GM19328 (cell line): ENCODE measurements around the gene CDK5RAP1.
"Not testable (repeated sequence)": the region's sequence is repeated elsewhere in the genome, so short reads cannot be mapped to it uniquely, and the experiment has no call there.

Source experiments
- ATAC-seq: cut with Tn5 transposase; IDR thresholded peaks from one replicate; pipeline ENCODE4 v1.9.1; 2021; ENCODE audit warnings: mild to moderate bottlenecking, moderate library complexity; ENCODE audit not compliant: unreplicated experiment

The CDK5RAP1 gene

DNA sequence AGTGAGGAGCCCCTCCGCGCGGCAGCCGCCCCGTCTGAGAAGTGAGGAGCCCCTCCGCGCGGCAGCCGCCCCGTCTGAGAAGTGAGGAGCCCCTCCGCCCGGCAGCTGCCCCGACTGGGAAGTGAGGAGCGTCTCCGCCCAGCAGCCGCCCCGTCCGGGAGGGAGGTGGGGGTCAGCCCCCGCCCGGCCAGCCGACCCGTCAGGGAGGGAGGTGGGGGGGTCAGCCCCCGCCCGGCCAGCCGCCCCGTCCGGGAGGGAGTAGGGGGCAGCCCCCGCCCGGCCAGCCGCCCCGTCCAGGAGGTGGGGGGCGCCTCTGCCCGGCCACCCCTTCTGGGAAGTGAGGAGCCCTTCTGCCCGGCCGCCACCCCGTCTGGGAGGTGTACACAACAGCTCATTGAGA, 12.0 kb downstream of the CDK5RAP1 start:
- not testable (repeated sequence) for ATAC-seq

DNA sequence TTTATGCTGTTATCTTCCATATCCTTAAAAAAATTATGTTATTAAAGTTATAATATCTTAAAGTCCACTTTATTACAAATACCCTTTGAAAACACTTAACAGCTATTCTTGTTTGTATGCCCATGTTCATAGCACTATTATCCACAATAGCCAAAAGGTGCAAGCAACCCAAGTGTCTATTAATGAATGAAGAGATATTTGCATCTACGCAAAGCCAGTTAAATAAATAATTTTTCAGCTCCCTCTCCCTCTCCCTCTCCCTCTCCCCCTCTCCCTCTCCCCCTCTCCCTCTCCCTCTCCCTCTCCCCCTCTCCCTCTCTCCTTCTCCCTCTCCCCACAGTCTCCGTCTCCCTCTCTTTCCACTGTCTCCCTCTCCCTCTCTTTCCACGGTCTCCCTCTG, 13.1 kb downstream of the CDK5RAP1 start:
- no peak for ATAC-seq

DNA sequence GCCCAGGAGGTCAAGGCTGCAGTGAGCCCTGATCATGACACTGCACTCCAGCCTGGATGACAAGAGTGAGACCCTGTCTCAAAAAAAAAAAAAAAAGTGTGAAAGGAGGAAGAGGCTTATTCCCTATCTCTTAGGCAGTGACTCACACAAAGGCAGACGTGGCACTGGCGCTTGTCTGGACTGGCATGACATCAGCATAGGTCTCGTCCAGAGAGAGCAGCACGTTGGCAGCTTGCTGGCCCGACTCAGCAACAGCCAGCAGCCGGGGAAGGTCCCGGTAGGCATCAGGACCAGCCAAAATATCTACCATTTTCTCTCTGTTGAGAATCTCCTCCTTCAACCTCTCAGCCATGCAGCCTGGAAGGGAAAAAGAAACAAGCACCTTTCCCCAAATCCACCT, 14.1 kb downstream of the CDK5RAP1 start:
- no peak for ATAC-seq

DNA sequence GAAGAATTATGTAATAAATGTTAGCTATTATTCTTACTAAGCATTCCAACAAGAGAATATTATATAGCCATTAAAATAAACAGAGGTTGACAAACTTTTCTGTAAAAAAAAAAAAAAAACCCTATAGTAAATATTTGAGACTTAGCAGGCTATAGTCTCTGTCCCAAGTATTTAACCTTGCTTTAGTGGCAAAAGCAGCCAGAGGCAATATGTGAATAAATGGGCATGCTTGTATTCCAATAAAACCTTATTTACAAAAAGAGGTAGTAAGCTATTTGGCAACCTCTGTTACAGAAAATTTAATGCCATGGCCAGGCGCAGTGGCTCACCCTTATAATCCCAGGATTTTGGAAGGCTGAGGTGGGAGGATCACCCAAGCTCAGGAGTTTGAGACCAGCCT, 14.6 kb downstream of the CDK5RAP1 start:
- no peak for ATAC-seq

DNA sequence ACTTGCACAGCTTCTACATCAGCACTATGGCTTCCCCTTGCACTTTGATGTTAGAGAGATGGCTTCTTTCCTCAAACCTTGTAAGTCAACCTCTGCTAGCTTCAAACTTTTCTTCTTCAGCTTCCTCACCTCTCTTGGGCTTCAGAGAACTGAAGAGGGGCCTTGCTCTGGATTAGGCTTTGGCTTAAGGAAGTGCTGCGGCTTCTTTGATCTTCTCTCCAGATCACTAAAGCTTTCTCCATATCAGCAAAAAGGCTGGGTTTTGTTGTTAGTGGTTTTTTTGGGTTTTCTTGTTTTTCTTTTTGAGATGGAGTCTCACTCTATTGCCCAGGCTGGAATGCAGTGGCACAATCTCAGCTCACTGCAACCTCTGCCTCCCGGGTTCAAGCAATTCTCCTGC, 24.0 kb downstream of the CDK5RAP1 start:
- ATAC-seq, result no peak

DNA sequence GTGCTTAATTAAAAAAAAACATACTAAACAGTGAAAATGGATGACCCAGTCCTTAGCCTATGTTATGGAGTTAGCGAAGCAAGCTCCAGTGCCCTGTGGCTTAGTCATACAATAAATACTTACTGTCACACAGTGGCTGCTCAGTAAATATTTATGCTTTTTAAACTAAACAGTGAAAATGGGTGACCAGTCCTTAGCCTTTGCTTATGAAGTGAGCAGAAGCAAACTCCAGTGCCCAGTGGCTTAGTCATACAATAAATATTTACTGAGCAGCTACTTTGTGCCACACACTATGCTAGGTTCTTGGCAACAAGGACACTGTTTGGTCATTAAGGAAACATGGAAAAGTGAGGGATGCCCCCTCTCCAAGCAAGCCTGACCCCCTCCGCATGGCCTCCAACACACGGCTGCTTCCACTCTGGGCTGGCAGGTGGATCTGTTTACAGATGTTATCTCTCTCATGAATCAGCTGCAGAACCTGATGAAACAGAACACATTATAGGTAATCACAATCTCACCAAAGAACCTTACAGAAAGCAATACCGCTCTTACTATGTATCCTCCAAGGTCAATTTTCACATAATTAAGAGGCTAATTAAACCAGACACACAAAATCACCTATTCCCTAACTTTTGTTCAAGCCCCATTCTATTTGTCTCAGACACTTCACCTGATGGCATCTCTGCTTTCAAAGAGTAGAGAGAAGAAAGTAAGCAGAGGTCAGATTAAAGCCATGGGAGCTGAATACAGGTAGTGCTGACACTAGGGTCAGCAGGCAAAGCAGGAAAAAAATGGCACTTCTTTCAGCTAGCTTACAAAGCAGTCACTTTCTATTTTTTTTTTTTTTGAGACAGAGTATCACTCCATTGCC, 27.3 kb downstream of the CDK5RAP1 start:
- no peak for ATAC-seq

DNA sequence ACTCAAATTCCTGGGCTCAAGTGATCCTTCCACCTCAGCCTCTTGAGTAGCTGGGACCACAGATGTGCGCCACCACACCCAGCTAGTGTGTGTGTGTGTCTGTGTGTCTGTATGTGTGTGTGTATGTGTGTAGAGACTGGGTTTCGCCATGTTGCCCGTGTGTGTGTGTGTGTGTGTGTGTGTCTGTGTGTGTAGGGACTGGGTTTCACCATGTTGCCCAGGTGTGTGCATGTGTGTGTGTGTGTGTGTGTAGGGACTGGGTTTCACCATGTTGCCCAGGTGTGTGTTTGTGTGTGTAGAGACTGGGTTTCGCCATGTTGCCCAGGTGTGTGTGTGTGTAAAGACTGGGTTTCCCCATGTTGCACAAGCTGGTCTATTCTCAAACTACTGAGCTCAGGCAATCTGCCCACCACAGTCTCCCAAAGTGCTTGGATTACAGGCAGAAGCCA, 28.3 kb downstream of the CDK5RAP1 start:
- no peak for ATAC-seq

DNA sequence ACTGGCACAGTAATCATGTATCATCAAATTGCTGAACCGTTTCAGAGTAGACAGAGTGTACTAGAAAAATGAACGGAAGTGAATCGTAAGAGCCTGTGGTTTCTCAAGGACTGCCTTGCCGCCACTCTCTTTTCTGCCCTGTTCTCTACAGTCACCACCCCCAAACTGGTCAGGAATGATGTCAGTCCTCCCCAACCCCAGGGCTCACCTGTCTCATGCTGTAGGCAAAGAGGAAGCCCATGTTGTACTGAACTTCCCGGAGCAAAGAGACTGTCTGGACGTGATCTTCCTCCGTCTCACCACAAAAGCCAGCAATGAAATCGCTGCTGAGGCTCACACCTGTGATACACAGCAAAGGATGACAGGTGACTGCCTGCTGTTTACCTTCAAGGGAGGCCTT, 31.0 kb downstream of the CDK5RAP1 start:
- no peak for ATAC-seq

DNA sequence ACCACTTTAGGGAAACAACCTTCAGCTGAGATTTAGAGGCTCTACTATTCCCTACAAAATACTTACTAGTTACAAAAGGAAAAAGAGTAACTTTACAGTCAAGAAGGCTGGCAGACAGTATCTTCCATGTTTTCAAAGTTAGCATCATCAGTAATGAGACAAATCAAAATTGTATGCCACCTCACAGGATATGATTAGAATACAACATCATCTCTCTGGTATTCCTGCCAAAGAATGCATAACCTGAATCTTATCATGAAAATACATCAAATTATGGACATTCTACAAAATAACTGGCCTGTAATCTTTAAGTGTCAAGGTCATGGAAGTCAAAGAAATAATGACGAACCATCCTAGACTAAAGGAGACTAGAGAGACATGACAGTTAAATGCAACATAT, 38.4 kb downstream of the CDK5RAP1 start:
- no peak for ATAC-seq

DNA sequence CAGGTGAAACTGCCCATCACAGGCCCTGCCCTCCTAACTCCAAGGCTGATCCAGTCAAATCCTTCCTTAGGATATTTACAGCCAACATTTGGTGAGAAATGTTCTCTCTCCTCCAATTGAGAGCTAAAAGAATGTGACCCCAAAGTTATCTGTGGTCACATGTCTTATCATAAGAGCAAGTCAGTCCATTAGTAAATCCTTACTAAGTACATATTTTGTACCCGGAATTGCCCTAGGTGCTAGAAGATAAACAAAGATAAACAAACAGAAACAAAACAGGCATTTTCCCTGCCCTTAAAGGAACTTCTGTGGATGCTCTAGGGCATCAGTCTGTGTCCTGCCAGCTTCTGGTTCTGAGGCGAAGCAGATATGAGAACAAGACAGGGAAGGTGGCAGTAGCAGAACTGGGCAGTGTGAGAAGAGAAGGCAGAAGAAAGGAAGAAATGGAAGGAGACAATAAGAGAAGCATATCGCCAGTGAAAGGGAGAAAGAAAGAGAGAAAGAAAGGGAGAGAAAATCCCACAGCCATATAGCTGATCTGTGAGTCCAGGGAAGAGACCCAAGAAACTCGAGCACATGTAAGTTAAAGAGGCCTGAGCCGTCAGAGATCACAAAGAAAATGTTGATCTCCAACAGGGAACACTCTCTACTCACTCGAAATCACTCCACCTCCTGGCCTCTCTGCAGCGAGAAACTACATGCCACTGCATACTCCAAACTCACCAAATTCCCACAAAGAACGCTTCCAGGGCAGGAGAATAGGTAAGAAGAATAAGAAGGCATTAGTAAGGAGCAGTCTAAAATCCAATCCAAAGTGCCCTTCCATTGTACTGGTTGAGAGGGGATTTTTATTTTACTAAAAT, 41.7 kb downstream of the CDK5RAP1 start:
- no peak for ATAC-seq

DNA sequence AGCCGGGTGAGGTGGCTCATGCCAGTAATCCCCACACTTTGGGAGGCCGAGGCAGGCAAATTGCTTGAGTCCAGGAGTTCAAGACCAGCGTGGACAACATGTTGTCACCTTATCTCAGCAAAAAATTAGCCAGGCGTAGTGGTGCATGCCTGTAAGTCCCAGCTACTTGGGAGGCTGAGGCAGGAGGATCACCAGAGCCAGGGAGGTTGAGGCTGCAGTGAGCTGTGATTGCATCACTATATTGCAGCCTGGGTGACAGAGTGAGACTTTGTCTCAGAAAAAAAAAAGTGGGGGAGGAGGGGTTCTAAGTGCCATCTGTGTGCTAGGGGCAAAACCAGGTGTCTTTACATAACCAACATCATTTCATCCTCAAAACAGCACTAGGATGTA, 48.3 kb downstream of the CDK5RAP1 start:
- no peak for ATAC-seq

DNA sequence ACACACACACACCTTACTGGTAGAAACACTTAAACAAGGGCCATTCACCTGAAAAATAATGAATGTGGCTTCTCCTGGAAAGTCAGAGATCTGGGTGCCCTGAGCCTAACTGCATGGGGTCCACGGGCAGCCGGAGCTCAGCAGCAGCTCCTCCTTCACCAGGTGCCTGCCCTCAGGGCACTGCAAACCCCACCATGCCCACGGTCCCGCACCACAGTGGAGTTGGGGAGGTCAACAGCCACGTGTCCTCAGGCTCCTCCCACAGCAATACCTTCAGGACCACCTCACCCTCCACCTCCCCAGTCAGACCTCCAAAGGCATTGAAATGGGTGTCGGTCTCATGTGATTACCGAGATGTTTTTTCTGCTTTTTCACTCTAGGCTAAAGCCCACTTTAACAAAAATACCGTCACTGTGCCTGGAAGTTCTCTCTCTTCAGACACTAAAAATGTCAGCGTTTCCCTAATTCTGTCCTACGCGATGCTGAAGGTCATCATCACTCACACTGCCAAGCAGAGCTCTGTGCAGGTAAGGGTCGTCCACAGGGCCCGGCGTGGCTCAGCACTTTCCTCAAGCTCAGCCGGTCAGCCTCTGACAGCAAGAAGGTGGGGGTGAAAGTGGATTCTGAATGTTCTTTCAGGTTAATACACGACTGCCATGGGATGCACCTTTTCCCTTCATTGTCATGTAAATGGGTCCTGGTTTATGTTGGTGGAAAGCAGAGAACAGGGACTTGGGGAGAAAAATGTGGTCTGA, 48.9 kb downstream of the CDK5RAP1 start:
- ATAC-seq, result no peak

DNA sequence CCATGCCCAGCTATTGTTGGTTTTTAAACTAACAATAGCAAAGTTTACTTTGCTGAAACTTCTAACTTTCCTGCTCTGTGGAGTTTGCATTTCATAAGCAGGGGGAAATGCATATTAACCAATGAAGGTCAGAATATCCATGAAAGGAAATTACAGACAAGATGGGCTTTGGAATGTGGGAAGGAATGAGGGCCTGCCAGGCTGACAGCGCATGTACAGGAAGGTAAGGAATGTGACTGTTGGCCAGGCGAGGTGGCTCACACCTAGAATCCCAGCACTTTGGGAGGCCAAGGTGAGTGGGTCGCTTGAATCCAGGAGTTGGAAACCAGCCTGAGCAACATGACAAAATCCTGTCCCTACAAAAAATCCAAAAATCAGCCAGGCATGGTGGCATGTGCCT, 49.6 kb downstream of the CDK5RAP1 start:
- ATAC-seq, result no peak

DNA sequence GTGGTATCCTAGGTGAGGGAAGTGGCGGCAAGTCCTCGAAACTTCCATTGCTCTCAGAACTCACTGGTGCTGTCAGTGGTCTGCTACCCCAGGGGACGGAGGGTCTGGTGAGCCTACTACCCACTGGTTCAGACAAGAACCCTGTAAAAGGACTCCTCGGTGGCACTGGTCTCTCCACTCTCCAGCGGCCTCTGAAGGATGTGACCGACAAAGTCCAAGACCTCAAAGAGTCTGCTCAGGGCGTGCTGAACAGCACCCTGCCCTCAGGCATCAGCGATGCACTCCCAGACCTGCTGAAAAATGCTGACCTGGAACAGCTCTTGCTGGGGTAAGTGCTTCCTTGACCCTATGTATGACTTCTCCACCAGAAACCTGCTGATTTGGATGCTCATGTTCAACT, 51.8 kb downstream of the CDK5RAP1 start:
- ATAC-seq, result no peak

DNA sequence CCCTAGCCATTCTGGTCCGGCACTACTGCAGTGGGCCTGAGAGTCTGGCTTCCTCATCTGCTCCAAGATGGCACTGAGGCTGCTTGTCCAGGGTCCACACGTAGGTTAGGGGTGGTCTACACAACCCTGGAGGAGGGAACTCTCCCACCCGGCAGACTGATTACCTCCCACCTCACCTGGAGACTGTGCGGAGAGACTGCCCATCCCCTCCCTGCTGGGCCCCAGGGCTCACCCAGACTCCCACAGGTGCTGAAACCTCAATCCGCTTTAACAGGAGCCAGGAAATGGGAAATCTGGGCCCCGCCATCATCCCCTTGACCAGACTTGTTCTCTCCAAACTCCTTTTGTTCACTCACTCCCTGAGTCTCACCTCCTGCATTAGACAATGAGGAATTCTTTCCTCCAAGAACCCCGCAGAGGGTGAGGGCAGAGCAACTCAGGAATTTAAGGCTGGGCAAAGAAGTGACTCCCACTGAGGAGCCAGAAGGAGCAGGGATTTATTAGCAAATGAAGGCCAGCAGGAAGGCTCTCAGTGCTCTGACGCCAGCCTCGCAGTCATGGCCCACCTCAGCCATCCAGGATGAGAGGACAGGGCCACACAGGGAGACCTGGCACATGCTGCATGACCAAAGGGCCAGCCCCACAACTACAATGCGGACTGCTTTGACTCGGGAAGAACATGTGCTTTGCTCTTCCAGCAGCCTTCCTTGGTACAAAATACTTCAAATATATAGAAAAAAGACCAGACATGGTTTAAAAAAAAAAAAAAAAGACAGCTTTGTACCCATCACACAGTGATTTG, 53.0 kb downstream of the CDK5RAP1 start:
- ATAC-seq, result no peak

DNA sequence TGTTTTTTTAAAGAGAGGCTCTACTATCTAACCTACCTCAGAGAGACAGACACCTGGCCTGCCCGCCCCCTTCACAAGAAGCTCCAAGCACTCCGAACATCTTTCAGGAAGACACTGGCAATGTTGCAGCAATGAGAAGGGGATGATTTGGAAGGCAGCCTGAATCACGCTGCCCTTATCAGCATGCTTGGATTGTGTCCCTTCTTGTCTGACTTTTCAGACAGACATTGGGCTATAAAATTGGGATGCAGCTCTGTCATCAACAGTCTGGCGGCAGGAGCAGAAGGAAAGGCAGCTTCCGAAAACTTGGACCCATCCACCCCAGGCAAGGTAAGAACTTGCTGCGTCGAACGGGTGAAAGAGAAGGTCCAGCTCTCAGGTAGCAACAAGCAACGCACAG, 56.0 kb downstream of the CDK5RAP1 start:
- no peak for ATAC-seq

DNA sequence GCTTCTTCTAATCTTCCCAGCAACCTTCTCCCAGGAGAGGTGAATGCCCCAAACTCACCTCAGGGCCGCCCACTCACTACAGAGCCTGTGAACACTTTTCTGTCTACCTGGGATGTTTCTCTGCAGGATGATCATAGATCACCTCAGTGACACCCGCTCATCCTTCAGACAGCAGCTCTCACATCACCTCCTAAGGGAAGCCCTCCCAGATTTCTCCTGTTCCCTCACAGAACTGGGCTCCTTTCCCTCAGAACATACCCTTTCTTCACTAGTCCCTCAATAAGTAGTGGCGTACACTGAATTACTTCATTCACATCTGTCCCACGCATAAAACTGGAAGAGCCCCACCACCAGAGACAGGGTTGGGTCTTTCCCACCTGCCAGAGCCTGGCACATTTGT, 57.8 kb downstream of the CDK5RAP1 start:
- no peak for ATAC-seq

DNA sequence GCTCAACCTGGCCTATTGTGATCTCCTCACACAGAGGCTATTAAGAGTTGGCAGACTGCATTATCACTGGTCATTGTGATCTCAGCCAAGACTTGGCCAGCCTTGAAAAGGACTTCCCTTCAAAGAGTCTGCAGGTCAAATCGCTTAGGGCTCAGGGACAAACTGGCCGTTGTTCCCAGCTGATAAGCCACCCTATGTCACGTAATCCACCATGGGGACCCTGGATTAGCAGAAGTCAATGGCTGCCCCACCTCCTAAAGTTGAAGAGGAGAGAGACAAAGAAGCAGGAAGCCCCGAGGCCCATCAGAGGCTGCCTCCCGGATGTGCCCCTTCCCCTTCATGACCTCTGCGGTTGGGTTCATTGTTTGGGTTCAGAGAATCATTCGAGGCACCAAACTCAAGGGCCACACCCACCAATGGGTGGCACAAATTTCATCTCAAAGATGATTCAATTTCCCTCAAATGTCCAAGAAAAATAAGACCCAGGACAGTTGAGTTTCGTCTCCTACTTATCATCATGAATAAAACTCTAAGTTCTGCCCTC, 61.7 kb downstream of the CDK5RAP1 start:
- no peak for ATAC-seq

DNA sequence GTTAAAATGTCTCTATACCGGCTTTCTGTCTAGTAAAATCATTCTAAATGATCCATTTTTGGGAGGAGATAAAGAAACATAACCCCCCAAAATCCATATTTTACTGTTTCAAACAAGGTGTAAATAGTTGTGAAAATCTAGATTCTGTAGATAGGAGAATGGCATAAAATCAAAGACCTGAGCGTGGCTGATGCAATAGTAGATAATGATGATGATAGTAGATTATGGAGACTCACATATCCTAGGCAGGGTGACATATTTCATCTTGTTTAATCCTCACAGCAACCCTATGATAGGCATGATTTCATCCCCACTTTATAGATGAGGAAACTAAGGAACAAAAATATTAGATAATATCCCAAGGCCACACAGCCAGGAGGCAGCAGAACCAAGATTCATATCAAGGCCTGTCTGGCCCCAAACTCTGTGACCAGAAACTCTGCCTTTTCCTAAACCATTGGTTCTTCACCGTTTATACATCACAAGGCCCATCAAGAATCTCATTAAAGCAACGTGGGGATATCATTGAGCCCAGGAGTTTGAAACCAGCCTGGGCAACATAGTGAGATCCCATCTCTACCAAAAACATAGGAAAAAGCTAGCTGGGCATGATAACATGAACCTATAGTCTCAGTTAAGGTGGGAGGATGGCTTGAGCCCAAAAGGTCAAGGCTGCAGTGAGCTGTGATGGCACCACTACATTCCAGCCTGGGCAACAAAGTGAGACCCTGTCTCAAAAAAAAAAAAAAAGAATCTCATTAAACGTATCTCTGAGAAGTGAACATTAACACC, 62.7 kb downstream of the CDK5RAP1 start:
- ATAC-seq, result no peak
